ENCODE measurements around the gene NIPAL4. TPM values are rescaled to one million over a fixed set of nuclear protein-coding genes. Genes with fewer than 3 reads are reported as not detected.

The NIPAL4 gene
- polyA plus RNA-seq, 2 of the 4 experiments (the other 2 are of a cell fraction), result 8.6 to 8.9 TPM

DNA sequence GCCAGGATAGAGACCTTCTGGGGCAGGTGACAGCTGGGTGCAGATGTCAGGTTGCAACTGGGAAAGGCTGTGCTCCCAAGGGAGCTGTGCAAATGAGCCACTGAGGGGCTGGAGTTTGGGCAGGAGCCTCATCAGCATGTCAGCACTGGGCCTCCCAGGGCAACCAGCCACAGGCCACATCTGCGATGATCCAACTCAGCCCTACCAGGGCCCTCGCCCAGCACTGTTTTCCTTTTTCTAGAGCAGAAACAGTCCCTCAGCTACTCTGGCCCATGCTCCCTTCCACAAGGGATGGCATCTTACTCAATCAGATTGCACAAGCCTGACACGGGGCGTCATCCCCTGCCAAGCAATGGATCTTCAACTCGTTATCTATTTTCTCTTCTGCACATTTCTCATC is 24.8 kb downstream of the NIPAL4 start:
- CTCF ChIA-PET, result interaction anchor here (0.8 to 2.2 kb wide), 9 partner anchors 8 to 259 kb away, joined by 3 to 10 read pairs (median 4); partner anchors contain the start of gene LSM11
- no peak for ATAC-seq

DNA sequence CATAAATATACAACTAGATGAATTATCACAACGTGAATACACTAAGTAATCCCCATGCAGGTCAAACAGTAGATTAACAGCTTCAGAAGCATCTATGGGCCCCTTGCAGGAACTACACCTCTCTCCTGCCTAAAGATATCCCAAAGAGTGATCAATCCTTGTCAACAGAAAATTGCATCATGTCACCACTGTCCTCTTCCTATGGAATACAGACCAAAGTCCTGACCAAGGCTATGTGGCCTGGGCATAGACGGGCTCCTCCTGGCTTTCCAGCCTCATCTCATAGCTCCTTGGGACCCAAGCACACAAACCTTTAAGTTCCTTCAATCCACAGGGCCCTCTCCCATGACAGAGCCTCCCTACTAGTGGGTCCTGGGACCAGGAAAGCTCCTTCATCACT is 25.3 kb downstream of the NIPAL4 start:
- ChIA-PET POLR2A (no interaction called here), CTCF (interaction anchor here (1.2 to 2.2 kb wide), 7 partner anchors 8 to 258 kb away, joined by 3 to 10 read pairs (median 4); partner anchors contain the start of gene LSM11)
- Histone ChIP-seq H3K9me3 (no peaks in the 10 kb centered on the region), H3K27ac (no peak overlapping the region), H3K4me2 (no peak overlapping the region), H3K4me3 (no peak overlapping the region), H3K4me1 (no peaks in the 10 kb centered on the region)
- DNase-seq (ENCODE audit: low read depth in 1 of 2, low spot score in 1 of 2) (no peak), ATAC-seq (no peak), FAIRE-seq (no peak)
- TF ChIP-seq, protein P1, sequence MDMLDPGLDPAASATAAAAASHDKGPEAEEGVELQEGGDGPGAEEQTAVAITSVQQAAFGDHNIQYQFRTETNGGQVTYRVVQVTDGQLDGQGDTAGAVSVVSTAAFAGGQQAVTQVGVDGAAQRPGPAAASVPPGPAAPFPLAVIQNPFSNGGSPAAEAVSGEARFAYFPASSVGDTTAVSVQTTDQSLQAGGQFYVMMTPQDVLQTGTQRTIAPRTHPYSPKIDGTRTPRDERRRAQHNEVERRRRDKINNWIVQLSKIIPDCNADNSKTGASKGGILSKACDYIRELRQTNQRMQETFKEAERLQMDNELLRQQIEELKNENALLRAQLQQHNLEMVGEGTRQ (IDR thresholded peaks at IDR 0.05), result no peak
- TF ChIP-seq MYC (IDR thresholded peaks at IDR 0.05; ENCODE audit: borderline replicate concordance, low read length) (no peak), CBX8 (IDR thresholded peaks at IDR 0.05) (no peak), HOXB5 (CRISPR knock-in tag; IDR thresholded peaks at IDR 0.05) (no peak), TFCP2L1 (CRISPR knock-in tag; IDR thresholded peaks at IDR 0.05) (no peak), MAZ (IDR thresholded peaks at IDR 0.05; ENCODE audit: borderline replicate concordance, low read depth, low read length) (no peak), BHLHE40 (IDR thresholded peaks at IDR 0.05; ENCODE audit: low read depth, low read length) (no peak), ZSCAN20 (CRISPR knock-in tag; IDR thresholded peaks at IDR 0.05) (no peak), KDM1A (IDR thresholded peaks at IDR 0.05; ENCODE audit: low read depth) (no peak), CEBPB (IDR thresholded peaks at IDR 0.05) (no peak), EHMT2 (IDR thresholded peaks at IDR 0.05; ENCODE audit: low read depth) (no peak)
- TF ChIP-seq, protein P2, sequence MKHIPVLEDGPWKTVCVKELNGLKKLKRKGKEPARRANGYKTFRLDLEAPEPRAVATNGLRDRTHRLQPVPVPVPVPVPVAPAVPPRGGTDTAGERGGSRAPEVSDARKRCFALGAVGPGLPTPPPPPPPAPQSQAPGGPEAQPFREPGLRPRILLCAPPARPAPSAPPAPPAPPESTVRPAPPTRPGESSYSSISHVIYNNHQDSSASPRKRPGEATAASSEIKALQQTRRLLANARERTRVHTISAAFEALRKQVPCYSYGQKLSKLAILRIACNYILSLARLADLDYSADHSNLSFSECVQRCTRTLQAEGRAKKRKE (CRISPR knock-in tag; IDR thresholded peaks at IDR 0.05; ENCODE audit: low read depth), result no peak
- TF ChIP-seq, protein P3, sequence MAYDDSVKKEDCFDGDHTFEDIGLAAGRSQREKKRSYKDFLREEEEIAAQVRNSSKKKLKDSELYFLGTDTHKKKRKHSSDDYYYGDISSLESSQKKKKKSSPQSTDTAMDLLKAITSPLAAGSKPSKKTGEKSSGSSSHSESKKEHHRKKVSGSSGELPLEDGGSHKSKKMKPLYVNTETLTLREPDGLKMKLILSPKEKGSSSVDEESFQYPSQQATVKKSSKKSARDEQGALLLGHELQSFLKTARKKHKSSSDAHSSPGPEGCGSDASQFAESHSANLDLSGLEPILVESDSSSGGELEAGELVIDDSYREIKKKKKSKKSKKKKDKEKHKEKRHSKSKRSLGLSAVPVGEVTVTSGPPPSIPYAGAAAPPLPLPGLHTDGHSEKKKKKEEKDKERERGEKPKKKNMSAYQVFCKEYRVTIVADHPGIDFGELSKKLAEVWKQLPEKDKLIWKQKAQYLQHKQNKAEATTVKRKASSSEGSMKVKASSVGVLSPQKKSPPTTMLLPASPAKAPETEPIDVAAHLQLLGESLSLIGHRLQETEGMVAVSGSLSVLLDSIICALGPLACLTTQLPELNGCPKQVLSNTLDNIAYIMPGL (CRISPR knock-in tag; IDR thresholded peaks at IDR 0.05; ENCODE audit: borderline replicate concordance), result no peak
- TF ChIP-seq, protein P4, sequence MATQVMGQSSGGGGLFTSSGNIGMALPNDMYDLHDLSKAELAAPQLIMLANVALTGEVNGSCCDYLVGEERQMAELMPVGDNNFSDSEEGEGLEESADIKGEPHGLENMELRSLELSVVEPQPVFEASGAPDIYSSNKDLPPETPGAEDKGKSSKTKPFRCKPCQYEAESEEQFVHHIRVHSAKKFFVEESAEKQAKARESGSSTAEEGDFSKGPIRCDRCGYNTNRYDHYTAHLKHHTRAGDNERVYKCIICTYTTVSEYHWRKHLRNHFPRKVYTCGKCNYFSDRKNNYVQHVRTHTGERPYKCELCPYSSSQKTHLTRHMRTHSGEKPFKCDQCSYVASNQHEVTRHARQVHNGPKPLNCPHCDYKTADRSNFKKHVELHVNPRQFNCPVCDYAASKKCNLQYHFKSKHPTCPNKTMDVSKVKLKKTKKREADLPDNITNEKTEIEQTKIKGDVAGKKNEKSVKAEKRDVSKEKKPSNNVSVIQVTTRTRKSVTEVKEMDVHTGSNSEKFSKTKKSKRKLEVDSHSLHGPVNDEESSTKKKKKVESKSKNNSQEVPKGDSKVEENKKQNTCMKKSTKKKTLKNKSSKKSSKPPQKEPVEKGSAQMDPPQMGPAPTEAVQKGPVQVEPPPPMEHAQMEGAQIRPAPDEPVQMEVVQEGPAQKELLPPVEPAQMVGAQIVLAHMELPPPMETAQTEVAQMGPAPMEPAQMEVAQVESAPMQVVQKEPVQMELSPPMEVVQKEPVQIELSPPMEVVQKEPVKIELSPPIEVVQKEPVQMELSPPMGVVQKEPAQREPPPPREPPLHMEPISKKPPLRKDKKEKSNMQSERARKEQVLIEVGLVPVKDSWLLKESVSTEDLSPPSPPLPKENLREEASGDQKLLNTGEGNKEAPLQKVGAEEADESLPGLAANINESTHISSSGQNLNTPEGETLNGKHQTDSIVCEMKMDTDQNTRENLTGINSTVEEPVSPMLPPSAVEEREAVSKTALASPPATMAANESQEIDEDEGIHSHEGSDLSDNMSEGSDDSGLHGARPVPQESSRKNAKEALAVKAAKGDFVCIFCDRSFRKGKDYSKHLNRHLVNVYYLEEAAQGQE (IDR thresholded peaks at IDR 0.05), result no peak
- TF ChIP-seq, protein P5, sequence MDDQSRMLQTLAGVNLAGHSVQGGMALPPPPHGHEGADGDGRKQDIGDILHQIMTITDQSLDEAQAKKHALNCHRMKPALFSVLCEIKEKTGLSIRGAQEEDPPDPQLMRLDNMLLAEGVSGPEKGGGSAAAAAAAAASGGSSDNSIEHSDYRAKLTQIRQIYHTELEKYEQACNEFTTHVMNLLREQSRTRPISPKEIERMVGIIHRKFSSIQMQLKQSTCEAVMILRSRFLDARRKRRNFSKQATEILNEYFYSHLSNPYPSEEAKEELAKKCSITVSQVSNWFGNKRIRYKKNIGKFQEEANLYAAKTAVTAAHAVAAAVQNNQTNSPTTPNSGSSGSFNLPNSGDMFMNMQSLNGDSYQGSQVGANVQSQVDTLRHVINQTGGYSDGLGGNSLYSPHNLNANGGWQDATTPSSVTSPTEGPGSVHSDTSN (IDR thresholded peaks at IDR 0.05), result no peak
- TF ChIP-seq, protein P6, sequence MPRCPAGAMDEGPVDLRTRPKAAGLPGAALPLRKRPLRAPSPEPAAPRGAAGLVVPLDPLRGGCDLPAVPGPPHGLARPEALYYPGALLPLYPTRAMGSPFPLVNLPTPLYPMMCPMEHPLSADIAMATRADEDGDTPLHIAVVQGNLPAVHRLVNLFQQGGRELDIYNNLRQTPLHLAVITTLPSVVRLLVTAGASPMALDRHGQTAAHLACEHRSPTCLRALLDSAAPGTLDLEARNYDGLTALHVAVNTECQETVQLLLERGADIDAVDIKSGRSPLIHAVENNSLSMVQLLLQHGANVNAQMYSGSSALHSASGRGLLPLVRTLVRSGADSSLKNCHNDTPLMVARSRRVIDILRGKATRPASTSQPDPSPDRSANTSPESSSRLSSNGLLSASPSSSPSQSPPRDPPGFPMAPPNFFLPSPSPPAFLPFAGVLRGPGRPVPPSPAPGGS (IDR thresholded peaks at IDR 0.05), result no peak
- WGBS (ENCODE audit: missing lambda C conversion rate), result 76% methylated on average over 2 of the region's 2 CpGs

More for the DNA sequence above, 24.8 kb downstream of the NIPAL4 start:
- WGBS (ENCODE audit: missing lambda C conversion rate), result 88% methylated on average over 5 of the region's 5 CpGs
- DNase-seq (ENCODE audit: low read depth in 1 of 2, low spot score in 1 of 2), result no peak
- no peaks in the 10 kb centered on the region for H3K9me3 ChIP-seq
- POLR2A ChIA-PET, result no interaction called here
- TF ChIP-seq EP300 (IDR thresholded peaks at IDR 0.05) (no peak), CBX8 (IDR thresholded peaks at IDR 0.05) (no peak)
- H3K4me2 ChIP-seq, result no peak overlapping the region
- no peak overlapping the region for H3K4me3 ChIP-seq
- H3K4me1 ChIP-seq, result peaks cover 2% of the 10 kb centered on the region; the same call in 1 of the 3 replicates
- H3K27ac ChIP-seq, result no peak overlapping the region
- no peak for FAIRE-seq

Data from A549 (cell line).